Activated T-cell treated with anti-CD3 and anti-CD28 coated beads, Interleukin-2, amount 50 U/mL, for 24 hours (primary cell): ENCODE data around the gene CRYZL1.
"Not testable (repeated sequence)": the region's sequence is repeated elsewhere in the genome, so short reads cannot be mapped to it uniquely, and the experiment has no call there.

Experiments used
- DNase-seq: peaks from one replicate; pipeline ENCODE4 v3.0.0-alpha.2; 2020
- H3K27ac Mint-ChIP-seq: 2 replicates; pipeline ENCODE4 v1.8.0; 2020; ENCODE audit warnings: mild to moderate bottlenecking, mixed read lengths
- H3K27me3 Mint-ChIP-seq: 2 replicates; pipeline ENCODE4 v1.8.0; 2020; ENCODE audit warnings: mixed read lengths
- H3K36me3 Mint-ChIP-seq: 2 replicates; pipeline ENCODE4 v1.8.0; 2020; ENCODE audit warnings: low read depth, mixed read lengths
- H3K4me1 Mint-ChIP-seq: 2 replicates; pipeline ENCODE4 v1.8.0; 2020; ENCODE audit warnings: low read depth, mixed read lengths
- H3K4me3 Mint-ChIP-seq: 2 replicates; pipeline ENCODE4 v1.8.0; 2020; ENCODE audit warnings: mild to moderate bottlenecking, moderate library complexity, mixed read lengths
- H3K9me3 Mint-ChIP-seq: 2 replicates; pipeline ENCODE4 v1.8.0; 2020; ENCODE audit warnings: mixed read lengths

CRYZL1 gene

GRCh38 chr21:33626151-33626550 lies 15.4 kb downstream of the CRYZL1 start:
- H3K27ac Mint-ChIP-seq, H3K9me3 Mint-ChIP-seq, H3K27me3 Mint-ChIP-seq, H3K4me1 Mint-ChIP-seq, DNase-seq, H3K4me3 Mint-ChIP-seq: not testable (repeated sequence)
- H3K36me3 Mint-ChIP-seq, result peaks cover 46% of the 10 kb centered on the region

DNA sequence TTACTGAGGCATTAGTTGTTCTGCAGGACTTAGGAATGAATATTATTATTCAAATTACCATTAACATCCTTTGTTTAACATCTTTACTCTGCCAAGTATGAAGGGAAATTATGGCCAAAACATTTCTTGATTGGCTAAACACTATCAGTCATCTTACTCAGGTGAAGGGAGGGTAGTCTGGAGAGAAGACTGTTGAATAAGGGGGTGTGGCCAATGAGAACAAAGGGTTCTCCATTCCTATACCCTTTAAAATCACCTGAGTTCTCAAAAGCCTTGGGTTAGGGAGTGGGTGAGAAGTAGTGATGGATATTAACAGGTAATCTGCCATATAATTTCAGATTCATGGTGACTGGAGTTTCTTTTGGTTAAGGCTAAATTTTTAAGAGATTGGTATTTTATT lies 19.3 kb downstream of the CRYZL1 start:
- Mint-ChIP-seq H3K27me3 (no peaks in the 10 kb centered on the region), H3K4me1 (no peaks in the 10 kb centered on the region), H3K9me3 (no peaks in the 10 kb centered on the region), H3K4me3 (no peak overlapping the region), H3K36me3 (peaks cover 51% of the 10 kb centered on the region), H3K27ac (no peak overlapping the region)
- DNase-seq, result no peak

DNA sequence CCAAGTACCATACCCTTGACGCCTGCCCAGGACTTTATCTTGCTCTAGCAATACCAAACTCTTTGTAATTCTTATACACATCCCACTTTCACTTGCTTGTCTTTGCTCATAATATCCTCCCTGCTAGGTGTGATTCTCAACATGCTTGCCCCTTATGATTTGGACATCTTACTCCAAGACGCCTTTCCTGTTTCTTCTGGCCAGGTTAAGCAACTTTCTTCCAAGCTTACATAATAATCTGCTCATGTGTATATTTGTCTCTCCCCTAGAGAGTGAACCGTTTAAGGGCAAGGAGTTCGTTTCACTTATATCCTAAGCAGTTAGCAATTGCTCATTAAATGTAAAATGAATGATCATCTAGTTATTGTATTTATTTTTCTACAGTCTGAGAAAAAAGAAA lies 21.8 kb downstream of the CRYZL1 start:
- Mint-ChIP-seq H3K4me3 (no peak overlapping the region), H3K27me3 (no peaks in the 10 kb centered on the region), H3K4me1 (no peaks in the 10 kb centered on the region), H3K36me3 (peaks cover 63% of the 10 kb centered on the region), H3K9me3 (no peaks in the 10 kb centered on the region), H3K27ac (no peak overlapping the region)
- DNase-seq, result no peak

GRCh38 chr21:33618407-33618806 lies 23.1 kb downstream of the CRYZL1 start:
- Mint-ChIP-seq H3K27ac (no peak overlapping the region), H3K4me3 (no peak overlapping the region), H3K36me3 (peaks cover 59% of the 10 kb centered on the region), H3K9me3 (no peaks in the 10 kb centered on the region), H3K27me3 (no peaks in the 10 kb centered on the region), H3K4me1 (no peaks in the 10 kb centered on the region)
- DNase-seq, result no peak

DNA sequence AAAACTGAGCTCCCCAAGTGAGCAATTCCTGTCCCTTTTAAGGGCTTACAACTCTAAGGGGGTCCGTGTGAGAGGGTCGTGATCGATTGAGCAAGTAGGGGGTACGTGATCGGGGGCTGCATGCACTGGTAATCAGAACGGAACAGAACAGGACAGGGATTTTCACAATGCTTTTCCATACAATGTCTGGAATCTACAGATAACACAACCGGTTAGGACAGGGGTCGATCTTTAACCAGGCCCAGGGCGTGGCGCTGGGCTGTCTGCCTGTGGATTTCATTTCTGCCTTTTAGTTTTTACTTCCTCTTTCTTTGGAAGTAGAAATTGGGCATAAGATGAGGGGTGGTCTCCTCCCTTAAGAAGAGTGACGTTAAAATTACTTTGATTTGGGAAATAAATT lies 24.0 kb downstream of the CRYZL1 start:
- H3K27ac Mint-ChIP-seq, H3K9me3 Mint-ChIP-seq, H3K27me3 Mint-ChIP-seq, H3K4me3 Mint-ChIP-seq, DNase-seq, H3K4me1 Mint-ChIP-seq: not testable (repeated sequence)
- peaks cover 63% of the 10 kb centered on the region for H3K36me3 Mint-ChIP-seq

DNA sequence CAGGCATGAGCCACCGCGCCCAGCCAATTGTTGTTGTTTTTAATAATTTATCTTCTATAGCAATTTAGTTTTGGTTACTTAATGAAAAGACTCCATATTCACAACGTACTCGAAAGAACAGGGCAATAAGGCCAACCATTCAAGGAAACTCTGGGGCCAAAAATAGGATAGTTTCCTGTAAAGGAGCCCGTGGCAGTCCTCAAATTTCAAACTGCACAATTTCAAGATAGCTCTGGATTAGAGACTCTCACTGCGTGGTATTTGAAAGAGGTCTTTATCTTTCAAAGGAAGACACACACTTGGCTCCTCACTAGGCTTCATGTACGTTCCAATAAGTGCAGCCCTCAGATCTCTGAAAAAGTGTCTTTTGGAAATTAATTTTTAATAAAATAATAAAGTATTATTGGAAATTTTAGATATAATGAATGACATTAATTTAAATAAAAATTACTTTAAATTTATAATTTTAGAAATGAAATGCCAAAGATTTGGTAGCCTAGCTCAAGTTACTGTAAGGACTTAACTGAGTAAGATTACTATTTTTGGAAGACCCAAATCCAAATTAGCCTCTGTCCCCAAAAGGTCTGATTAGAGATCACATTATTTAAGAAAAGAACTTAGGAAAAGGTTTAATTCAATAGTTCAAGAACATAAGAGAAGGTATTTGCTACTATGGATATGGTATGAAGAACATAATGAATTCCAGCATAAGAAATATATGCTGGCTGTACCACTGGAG lies 30.4 kb downstream of the CRYZL1 start:
- no peak overlapping the region for H3K4me3 Mint-ChIP-seq
- peaks cover 41% of the 10 kb centered on the region for H3K36me3 Mint-ChIP-seq
- no peaks in the 10 kb centered on the region for H3K9me3 Mint-ChIP-seq
- no peaks in the 10 kb centered on the region for H3K4me1 Mint-ChIP-seq
- no peak for DNase-seq
- peak overlapping the region; percentile 34 for H3K27ac Mint-ChIP-seq
- no peaks in the 10 kb centered on the region for H3K27me3 Mint-ChIP-seq

DNA sequence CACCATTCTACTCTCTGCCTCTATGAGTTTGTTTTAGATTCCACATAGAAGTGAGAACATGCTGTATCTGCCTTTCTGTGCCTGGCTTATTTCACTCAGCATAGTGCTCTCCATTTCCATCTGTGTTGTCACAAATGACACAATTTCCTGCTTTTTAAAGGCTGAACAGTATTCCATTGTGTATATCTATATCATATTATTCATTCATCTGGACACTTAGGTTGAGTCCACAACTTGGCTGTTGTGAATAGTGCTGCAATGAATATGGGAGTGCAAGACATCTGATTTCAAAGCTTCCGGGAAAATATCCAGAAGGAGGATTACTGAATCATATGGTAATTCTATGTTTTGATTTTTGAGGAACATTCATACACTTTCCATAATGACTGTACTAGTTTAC lies 33.0 kb downstream of the CRYZL1 start:
- H3K9me3 Mint-ChIP-seq, result no peaks in the 10 kb centered on the region
- H3K36me3 Mint-ChIP-seq, result peaks cover 37% of the 10 kb centered on the region

DNA sequence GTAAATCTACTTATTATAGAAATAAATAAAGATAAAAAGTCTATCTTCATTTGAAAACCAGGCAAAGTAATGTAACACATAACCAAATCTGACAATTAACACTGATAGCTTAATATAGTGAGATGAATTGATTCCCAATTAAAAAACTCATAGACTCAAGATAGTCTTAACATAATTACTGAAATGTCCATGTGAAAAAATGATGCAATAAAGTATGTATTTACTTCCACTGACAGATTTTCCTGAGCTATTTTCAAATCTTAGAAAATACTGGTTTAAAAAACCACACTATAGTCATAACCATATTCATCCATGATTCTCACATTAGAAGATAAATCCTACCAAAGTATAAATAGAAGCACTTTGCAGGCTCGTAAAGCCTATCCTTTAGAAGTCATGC lies 43.5 kb downstream of the CRYZL1 start:
- Mint-ChIP-seq H3K4me1 (no peaks in the 10 kb centered on the region), H3K27ac (no peak overlapping the region), H3K27me3 (no peaks in the 10 kb centered on the region), H3K4me3 (no peak overlapping the region), H3K9me3 (no peaks in the 10 kb centered on the region), H3K36me3 (peaks cover 59% of the 10 kb centered on the region)
- DNase-seq, result no peak

More for the DNA sequence above, 33.0 kb downstream of the CRYZL1 start:
- no peak overlapping the region for H3K4me3 Mint-ChIP-seq
- DNase-seq, result no peak
- no peaks in the 10 kb centered on the region for H3K27me3 Mint-ChIP-seq
- peak overlapping the region; percentile 18 for H3K27ac Mint-ChIP-seq
- H3K4me1 Mint-ChIP-seq, result peaks cover 3% of the 10 kb centered on the region

GRCh38 chr21:33588485-33589335 lies 52.8 kb downstream of the CRYZL1 start, which contains the start of gene DONSON:
DONSON (minus strand) TSS chr21:33588684; CDS start chr21:33588641, 43 bp downstream.
- H3K36me3 Mint-ChIP-seq, result peaks cover 42% of the 10 kb centered on the region
- H3K4me1 Mint-ChIP-seq, result peaks cover 24% of the 10 kb centered on the region
- no peaks in the 10 kb centered on the region for H3K27me3 Mint-ChIP-seq
- peak within 1 kb of the TSS; percentile 89 for H3K27ac Mint-ChIP-seq
- peak; percentile 94 for DNase-seq
- no peaks in the 10 kb centered on the region for H3K9me3 Mint-ChIP-seq
- H3K4me3 Mint-ChIP-seq, result peak within 1 kb of the TSS; percentile 92

- H3K36me3 Mint-ChIP-seq, result peaks cover 44% of the 10 kb centered on the region
- H3K27ac Mint-ChIP-seq, result peak overlapping the region; percentile 85
- no peaks in the 10 kb centered on the region for H3K9me3 Mint-ChIP-seq
- no peak for DNase-seq
- no peaks in the 10 kb centered on the region for H3K27me3 Mint-ChIP-seq
- H3K4me3 Mint-ChIP-seq, result peak overlapping the region; percentile 92
- peaks cover 24% of the 10 kb centered on the region for H3K4me1 Mint-ChIP-seq
Observed at GRCh38 chr21:33587792-33588484, 53.6 kb downstream of the CRYZL1 start.

GRCh38 chr21:33586927-33587326 lies 54.6 kb downstream of the CRYZL1 start:
- no peak for DNase-seq
- Mint-ChIP-seq H3K27me3 (no peaks in the 10 kb centered on the region), H3K36me3 (peaks cover 54% of the 10 kb centered on the region), H3K4me3 (peak overlapping the region; percentile 92), H3K27ac (peak overlapping the region; percentile 19), H3K9me3 (no peaks in the 10 kb centered on the region), H3K4me1 (peaks cover 24% of the 10 kb centered on the region)

- no peak overlapping the region for H3K27ac Mint-ChIP-seq
- H3K4me3 Mint-ChIP-seq, result no peak overlapping the region
- H3K9me3 Mint-ChIP-seq, result no peaks in the 10 kb centered on the region
- H3K36me3 Mint-ChIP-seq, result peaks cover 72% of the 10 kb centered on the region
- no peaks in the 10 kb centered on the region for H3K27me3 Mint-ChIP-seq
- peaks cover 25% of the 10 kb centered on the region for H3K4me1 Mint-ChIP-seq
- no peak for DNase-seq
Observed at GRCh38 chr21:33584455-33584854, 57.1 kb downstream of the CRYZL1 start.

DNA sequence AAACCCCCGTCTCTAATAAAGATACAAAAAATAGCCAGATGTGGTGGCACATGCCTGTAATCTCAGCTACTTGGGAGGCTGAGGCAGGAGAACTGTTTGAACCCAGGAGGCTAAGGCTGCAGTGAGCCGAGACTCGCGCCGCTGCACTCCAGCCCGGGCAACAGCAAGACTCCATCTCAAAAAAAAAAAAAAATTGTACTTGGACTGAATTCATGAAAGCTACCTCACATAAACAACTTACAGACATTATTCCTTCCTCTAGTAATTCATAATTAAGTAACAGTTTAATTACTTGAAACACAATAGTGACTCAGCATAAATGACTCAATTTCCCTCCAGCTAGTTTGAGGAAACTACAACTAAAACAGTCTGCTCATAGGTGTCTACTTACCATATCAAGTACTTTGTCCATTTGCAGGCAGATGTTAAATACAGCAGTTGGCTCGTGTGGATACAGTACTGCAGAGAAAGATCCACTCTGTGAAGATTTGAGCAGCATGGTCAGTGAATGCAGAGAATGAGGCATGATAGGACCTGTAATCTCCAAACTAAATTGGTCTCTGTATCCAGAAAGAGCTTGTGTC lies 62.5 kb downstream of the CRYZL1 start:
- Mint-ChIP-seq H3K27me3 (no peaks in the 10 kb centered on the region), H3K27ac (peak overlapping the region; percentile 82), H3K4me1 (peaks cover 16% of the 10 kb centered on the region), H3K9me3 (no peaks in the 10 kb centered on the region), H3K36me3 (peaks cover 83% of the 10 kb centered on the region), H3K4me3 (no peak overlapping the region)
- no peak for DNase-seq

DNA sequence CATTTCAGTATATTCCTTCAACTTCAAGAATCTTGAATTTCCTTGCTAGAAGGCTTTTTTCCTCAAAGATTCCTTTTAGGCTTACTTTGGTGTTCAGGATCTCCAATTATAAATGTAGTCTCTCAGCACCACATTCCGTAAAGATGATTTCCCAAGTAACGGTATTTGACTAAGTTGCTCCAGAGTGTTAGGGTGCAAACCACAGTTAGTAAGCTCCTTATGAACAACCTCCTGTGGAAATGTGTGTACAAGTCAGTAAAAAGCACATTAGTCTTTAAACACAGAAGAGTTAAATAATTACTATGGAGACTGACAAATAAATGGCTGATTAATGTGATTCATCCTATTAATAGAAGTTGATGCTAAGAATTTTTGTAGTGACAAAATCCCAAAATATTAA lies 63.3 kb downstream of the CRYZL1 start:
- no peak for DNase-seq
- Mint-ChIP-seq H3K4me3 (no peak overlapping the region), H3K9me3 (no peaks in the 10 kb centered on the region), H3K27ac (peak overlapping the region; percentile 82), H3K27me3 (no peaks in the 10 kb centered on the region), H3K36me3 (peaks cover 87% of the 10 kb centered on the region), H3K4me1 (peaks cover 16% of the 10 kb centered on the region)
